Activated CD8-positive, alpha-beta memory T cell treated with anti-CD3 and anti-CD28 coated beads, Interleukin-2, amount 10 ng/mL, durations not matched to agents 7 days and 5 days (primary cell): ENCODE measurements around the gene MYO1E. TPM values are rescaled to one million over a fixed set of nuclear protein-coding genes. Genes with fewer than 3 reads are reported as not detected.
"Not testable (repeated sequence)": the region's sequence is repeated elsewhere in the genome, so short reads cannot be mapped to it uniquely, and the experiment has no call there.

ENCODE experiments used
- ATAC-seq: fragments of 150-1000 bp; cut with Tn5 transposase; one replicate; pipeline ENCODE4 v1.10.0; 2021; ENCODE audit warnings: moderate library complexity
- CTCF ChIA-PET: fragments of 350-600 bp; sonication (Branson Sonifier 250); formaldehyde crosslinking; loops from one replicate; lab custom pipeline; 2021; ENCODE audit warnings: antibody characterized with exemption; lab: Charles Lee
- DNase-seq: peaks from one replicate; pipeline ENCODE4 v3.0.0-alpha.2; 2020
- H3K27ac Mint-ChIP-seq: one replicate; pipeline ENCODE4 v1.8.0; 2021; ENCODE audit warnings: mild to moderate bottlenecking, mixed read lengths
- H3K27me3 Mint-ChIP-seq: one replicate; pipeline ENCODE4 v1.8.0; 2021; ENCODE audit warnings: mixed read lengths
- H3K36me3 Mint-ChIP-seq: one replicate; pipeline ENCODE4 v1.8.0; 2021; ENCODE audit warnings: mild to moderate bottlenecking, mixed read lengths
- H3K4me1 Mint-ChIP-seq: one replicate; pipeline ENCODE4 v1.8.0; 2021; ENCODE audit warnings: mixed read lengths
- H3K4me3 Mint-ChIP-seq: one replicate; pipeline ENCODE4 v1.8.0; 2021; ENCODE audit warnings: mild to moderate bottlenecking, moderate library complexity, mixed read lengths
- H3K9me3 Mint-ChIP-seq: one replicate; pipeline ENCODE4 v1.8.0; 2022; ENCODE audit warnings: low read depth, mixed read lengths
- total RNA-seq, 2 experiments: library from RNA; stranded (reverse); gene quantifications; one replicate each; pipeline ENCODE4 v1.2.3, GENCODE V29; 2021

MYO1E gene
- total RNA-seq, 2 experiments from 2014 or later, result 60.3 to 224 TPM

- Mint-ChIP-seq H3K4me1 (no peaks in the 10 kb centered on the region), H3K27me3 (no peaks in the 10 kb centered on the region), H3K36me3 (peaks cover 2% of the 10 kb centered on the region), H3K9me3 (no peaks in the 10 kb centered on the region), H3K4me3 (no peak overlapping the region), H3K27ac (no peak overlapping the region)
- DNase-seq (no peak), ATAC-seq (no peak)
- CTCF ChIA-PET, result no interaction called here
Observed at GRCh38 chr15:59157396-59157795, 215.3 kb downstream of the MYO1E start.

GRCh38 chr15:59155431-59155830 is 217.2 kb downstream of the MYO1E start:
- Mint-ChIP-seq H3K4me3 (no peak overlapping the region), H3K36me3 (peaks cover 4% of the 10 kb centered on the region), H3K27me3 (no peaks in the 10 kb centered on the region), H3K9me3 (no peaks in the 10 kb centered on the region), H3K4me1 (no peaks in the 10 kb centered on the region), H3K27ac (no peak overlapping the region)
- DNase-seq (no peak), ATAC-seq (no peak)
- CTCF ChIA-PET, result no interaction called here

- Mint-ChIP-seq H3K9me3 (no peaks in the 10 kb centered on the region), H3K27me3 (no peaks in the 10 kb centered on the region), H3K4me3 (no peak overlapping the region), H3K27ac (no peak overlapping the region), H3K36me3 (peaks cover 5% of the 10 kb centered on the region), H3K4me1 (no peaks in the 10 kb centered on the region)
- no peak for DNase-seq
- no peak for ATAC-seq
- CTCF ChIA-PET, result interaction anchor here (0.9 to 1.2 kb wide), 2 partner anchors 10 to 375 kb away, joined by 3 read pairs; no protein-coding TSS in a partner anchor
Observed at GRCh38 chr15:59154243-59154642, 218.4 kb downstream of the MYO1E start.

GRCh38 chr15:59153466-59153865 is 219.2 kb downstream of the MYO1E start:
- Mint-ChIP-seq H3K36me3 (peaks cover 5% of the 10 kb centered on the region), H3K27me3 (no peaks in the 10 kb centered on the region), H3K4me1 (no peaks in the 10 kb centered on the region), H3K27ac (no peak overlapping the region), H3K4me3 (no peak overlapping the region), H3K9me3 (no peaks in the 10 kb centered on the region)
- no peak for ATAC-seq
- DNase-seq, result no peak
- CTCF ChIA-PET, result interaction anchor here (0.9 to 1.7 kb wide), 3 partner anchors 9 to 376 kb away, joined by 3 read pairs; no protein-coding TSS in a partner anchor

GRCh38 chr15:59152694-59153450 is 219.8 kb downstream of the MYO1E start:
- no peaks in the 10 kb centered on the region for H3K4me1 Mint-ChIP-seq
- peaks cover 5% of the 10 kb centered on the region for H3K36me3 Mint-ChIP-seq
- ATAC-seq (no peak), DNase-seq (no peak)
- H3K9me3 Mint-ChIP-seq, result no peaks in the 10 kb centered on the region
- H3K27me3 Mint-ChIP-seq, result no peaks in the 10 kb centered on the region
- CTCF ChIA-PET, result interaction anchor here (0.8 to 1.7 kb wide), 4 partner anchors 9 to 377 kb away, joined by 3 read pairs; no protein-coding TSS in a partner anchor
- H3K27ac Mint-ChIP-seq, result no peak overlapping the region
- H3K4me3 Mint-ChIP-seq, result no peak overlapping the region

GRCh38 chr15:59150185-59150584 is 222.5 kb downstream of the MYO1E start:
- DNase-seq, result no peak
- H3K36me3 Mint-ChIP-seq, result peaks cover 3% of the 10 kb centered on the region
- H3K27ac Mint-ChIP-seq, result no peak overlapping the region
- no peaks in the 10 kb centered on the region for H3K9me3 Mint-ChIP-seq
- H3K4me3 Mint-ChIP-seq, result no peak overlapping the region
- H3K27me3 Mint-ChIP-seq, result no peaks in the 10 kb centered on the region
- CTCF ChIA-PET, result interaction anchor here (1.2 to 1.8 kb wide), 2 partner anchors 349 to 379 kb away, joined by 4 read pairs; no protein-coding TSS in a partner anchor
- no peaks in the 10 kb centered on the region for H3K4me1 Mint-ChIP-seq
- no peak for ATAC-seq

- ATAC-seq (no peak), DNase-seq (no peak)
- no peak overlapping the region for H3K4me3 Mint-ChIP-seq
- no peak overlapping the region for H3K27ac Mint-ChIP-seq
- CTCF ChIA-PET, result interaction anchor here (0.9 to 1.4 kb wide), 2 partner anchors 10 to 346 kb away, joined by 3 to 4 read pairs; no protein-coding TSS in a partner anchor
- H3K9me3 Mint-ChIP-seq, result no peaks in the 10 kb centered on the region
- no peaks in the 10 kb centered on the region for H3K27me3 Mint-ChIP-seq
- H3K4me1 Mint-ChIP-seq, result no peaks in the 10 kb centered on the region
- H3K36me3 Mint-ChIP-seq, result peaks cover 6% of the 10 kb centered on the region
Observed at GRCh38 chr15:59148153-59148833, 224.4 kb downstream of the MYO1E start.

- no peak for DNase-seq
Observed at GRCh38 chr15:59147666-59148065, 225.0 kb downstream of the MYO1E start.

GRCh38 chr15:59144594-59144993 is 228.1 kb downstream of the MYO1E start:
- CTCF ChIA-PET, result interaction anchor here (1.1 kb wide), 1 partner anchor 9 kb away, joined by 3 read pairs; no protein-coding TSS in a partner anchor
- not testable (repeated sequence) for H3K27me3 Mint-ChIP-seq, H3K27ac Mint-ChIP-seq, DNase-seq, H3K4me1 Mint-ChIP-seq, H3K9me3 Mint-ChIP-seq, H3K4me3 Mint-ChIP-seq, H3K36me3 Mint-ChIP-seq, ATAC-seq

More at GRCh38 chr15:59147666-59148065, 225.0 kb downstream of the MYO1E start:
- Mint-ChIP-seq H3K4me3 (no peak overlapping the region), H3K9me3 (no peaks in the 10 kb centered on the region), H3K27ac (no peak overlapping the region), H3K4me1 (no peaks in the 10 kb centered on the region), H3K36me3 (peaks cover 6% of the 10 kb centered on the region), H3K27me3 (no peaks in the 10 kb centered on the region)
- ATAC-seq, result no peak
- CTCF ChIA-PET, result interaction anchor here (1.4 kb wide), 1 partner anchor 346 kb away, joined by 3 read pairs; no protein-coding TSS in a partner anchor

- Mint-ChIP-seq H3K4me3 (no peak overlapping the region), H3K9me3 (no peaks in the 10 kb centered on the region), H3K36me3 (peaks cover 15% of the 10 kb centered on the region), H3K27ac (no peak overlapping the region), H3K4me1 (peaks cover 9% of the 10 kb centered on the region), H3K27me3 (no peaks in the 10 kb centered on the region)
- no peak for ATAC-seq
- CTCF ChIA-PET, result interaction anchor here (0.8 to 1.1 kb wide), 2 partner anchors 10 to 386 kb away, joined by 3 read pairs; no protein-coding TSS in a partner anchor
- DNase-seq, result no peak
Observed at GRCh38 chr15:59143281-59143680, 229.4 kb downstream of the MYO1E start.

- no peak for ATAC-seq
- CTCF ChIA-PET, result interaction anchor here (1.3 kb wide), 1 partner anchor 361 kb away, joined by 3 read pairs; no protein-coding TSS in a partner anchor
Observed at GRCh38 chr15:59140422-59141226, 232.0 kb downstream of the MYO1E start.

GRCh38 chr15:59138243-59138642 is 234.4 kb downstream of the MYO1E start:
- Mint-ChIP-seq H3K4me1 (peaks cover 21% of the 10 kb centered on the region), H3K4me3 (no peak overlapping the region), H3K36me3 (peaks cover 33% of the 10 kb centered on the region)

More at GRCh38 chr15:59140422-59141226, 232.0 kb downstream of the MYO1E start:
- Mint-ChIP-seq H3K27me3 (no peaks in the 10 kb centered on the region), H3K9me3 (no peaks in the 10 kb centered on the region), H3K4me3 (no peak overlapping the region), H3K27ac (no peak overlapping the region), H3K36me3 (peaks cover 22% of the 10 kb centered on the region), H3K4me1 (peaks cover 21% of the 10 kb centered on the region)
- DNase-seq, result no peak

More at GRCh38 chr15:59138243-59138642, 234.4 kb downstream of the MYO1E start:
- peak; percentile 69 for DNase-seq
- Mint-ChIP-seq H3K27ac (no peak overlapping the region), H3K9me3 (no peaks in the 10 kb centered on the region), H3K27me3 (no peaks in the 10 kb centered on the region)
- CTCF ChIA-PET, result interaction anchor here (0.6 to 1.7 kb wide), 10 partner anchors 8 to 368 kb away, joined by 3 to 9 read pairs (median 4); partner anchors contain the start of gene RNF111
- peak; percentile 87 for ATAC-seq
